ENCODE data around the gene KLHL26.

- TF ChIP-seq CTCF (IDR thresholded peaks at IDR 0.05; ENCODE audit: low read depth, low read length) (no peak), EZH2phosphoT487 (IDR thresholded peaks at IDR 0.05; ENCODE audit: low read depth) (no peak)
Observed at GRCh38 chr19:18715416-18715815, 78.6 kb downstream of the KLHL26 start.
